Measurements from ENCODE around the gene CIDEB. TPM values are rescaled to one million over a fixed set of nuclear protein-coding genes. Genes with fewer than 3 reads are reported as not detected.
A peak's percentile ranks its signal among the peaks of the same experiment; 100 is the strongest.

The CIDEB gene
- total and polyA plus RNA-seq, 2 of the 13 experiments (the other 11 are each of a cell fraction or from before 2014, with no cell fraction given) = 35.8 to 110 TPM

- peak; percentile 60; the same call in 1 of the 2 replicates for TF ChIP-seq GLMP (CRISPR knock-in tag; IDR thresholded peaks at IDR 0.05; ENCODE audit: borderline replicate concordance)
- peak; percentile 62; the same call in 1 of the 2 replicates for TF ChIP-seq ZNF83 (CRISPR knock-in tag; IDR thresholded peaks at IDR 0.05; ENCODE audit: borderline replicate concordance)
- no peak for TF ChIP-seq ONECUT2 (CRISPR knock-in tag; IDR thresholded peaks at IDR 0.05)
- TF ChIP-seq HNRNPK (IDR thresholded peaks at IDR 0.05; ENCODE audit: low read depth, low read length, poor library complexity, severe bottlenecking) = no peak
- TF ChIP-seq STAT5B (CRISPR knock-in tag; IDR thresholded peaks at IDR 0.05) = no peak
- TF ChIP-seq NFE2L1 (CRISPR knock-in tag; IDR thresholded peaks at IDR 0.05; ENCODE audit: borderline replicate concordance) = no peak
- 0 out of 2 replicates have a peak, but pooled peaks have one; percentile 2 for TF ChIP-seq NRL (CRISPR knock-in tag; IDR thresholded peaks at IDR 0.05; ENCODE audit: borderline replicate concordance)
- no peak for TF ChIP-seq DMTF1 (CRISPR knock-in tag; IDR thresholded peaks at IDR 0.05)
- TF ChIP-seq ZNF891 (CRISPR knock-in tag; IDR thresholded peaks at IDR 0.05) = no peak
- TF ChIP-seq ZNF704 (CRISPR knock-in tag; IDR thresholded peaks at IDR 0.05; ENCODE audit: borderline replicate concordance) = 0 out of 2 replicates have a peak, but pooled peaks have one; percentile 19
- no peak for TF ChIP-seq NFKBIZ (CRISPR knock-in tag; IDR thresholded peaks at IDR 0.05)
- TF ChIP-seq ATF7 (IDR thresholded peaks at IDR 0.05) = no peak
- TF ChIP-seq ATF7 (CRISPR knock-in tag; IDR thresholded peaks at IDR 0.05) = peak; percentile 33; the same call in 1 of the 2 replicates
- peak; percentile 15; the same call in 1 of the 2 replicates for TF ChIP-seq NFRKB (IDR thresholded peaks at IDR 0.05)
- TF ChIP-seq ZNF225 (CRISPR knock-in tag; IDR thresholded peaks at IDR 0.05) = 0 out of 2 replicates have a peak, but pooled peaks have one; percentile 32
- no peak for TF ChIP-seq ASH2L (IDR thresholded peaks at IDR 0.05; ENCODE audit: insufficient read length, low read depth, low read length)
- TF ChIP-seq ZNF207 (IDR thresholded peaks at IDR 0.05; ENCODE audit: borderline replicate concordance) = no peak
- TF ChIP-seq TRIM24 (CRISPR knock-in tag; IDR thresholded peaks at IDR 0.05) = no peak
- no peak for TF ChIP-seq ZNF749 (CRISPR knock-in tag; IDR thresholded peaks at IDR 0.05; ENCODE audit: borderline replicate concordance)
- TF ChIP-seq ZNF883 (CRISPR knock-in tag; IDR thresholded peaks at IDR 0.05; ENCODE audit: not compliant biosample characterization) = no peak
Observed at GRCh38 chr14:24261256-24261968, 46.4 kb downstream of the CIDEB start (continued).

Data from HepG2 (cell line).